GM10248 (cell line): ENCODE data around the gene CD300LD.

ENCODE experiments used
- CTCF ChIA-PET: fragments of 300-600 bp; sonication (Branson Sonifier 250); formaldehyde crosslinking; extraction: SDS; loops from one replicate; lab custom pipeline; 2021; ENCODE audit warnings: antibody characterized with exemption; lab: Yijun Ruan, JAX
- POLR2A ChIA-PET: fragments of 350-650 bp; sonication (Branson Sonifier 250); formaldehyde crosslinking; extraction: SDS; loops from one replicate; lab custom pipeline; 2020; ENCODE audit warnings: antibody characterized with exemption; lab: Yijun Ruan, JAX
- DNase-seq: peaks from one replicate; pipeline ENCODE4 v3.0.0; 2012; ENCODE audit errors: extremely low spot score
- CTCF ChIP-seq: IDR thresholded peaks from 2 replicates; pipeline ENCODE4 v1.5.1; 2012; ENCODE audit warnings: mild to moderate bottlenecking, low read depth; ENCODE audit errors: extremely low read depth, missing control alignments, control extremely low read depth

The CD300LD gene

GRCh38 chr17:74541176-74542111, 50.6 kb downstream of the CD300LD start:
- TF ChIP-seq CTCF = no peak
- ChIA-PET CTCF (no interaction called here), POLR2A (no interaction called here)
- DNase-seq = no peak

GRCh38 chr17:74539281-74539820, 52.7 kb downstream of the CD300LD start:
- POLR2A ChIA-PET = no interaction called here
- TF ChIP-seq CTCF = no peak
- CTCF ChIA-PET = no interaction called here
- no peak for DNase-seq

DNA sequence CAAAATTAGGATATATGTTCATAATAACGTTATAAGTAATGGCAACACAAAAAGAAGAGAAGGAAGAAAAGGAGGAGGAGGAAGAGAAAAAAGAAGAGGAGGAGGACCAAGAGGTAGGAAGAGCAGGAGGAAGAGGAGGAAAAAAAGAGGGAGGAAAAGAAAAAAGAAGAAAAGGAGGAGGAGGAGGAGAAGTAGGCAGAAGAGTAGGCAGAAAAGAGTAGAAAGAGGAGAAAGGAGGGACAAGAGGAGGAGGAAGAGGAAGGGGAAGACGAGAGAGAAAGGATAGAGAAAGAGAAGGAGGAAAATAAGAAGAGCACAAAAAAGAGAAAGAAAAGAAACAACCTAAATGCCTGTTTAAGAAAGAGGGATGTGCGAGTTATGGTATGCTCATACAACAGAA, 55.2 kb downstream of the CD300LD start:
- CTCF ChIA-PET = interaction anchor here (2.5 kb wide), 1 partner anchor 29 kb away, joined by 5 read pairs; no protein-coding TSS in a partner anchor
- POLR2A ChIA-PET = no interaction called here
- no peak for DNase-seq
- no peak for TF ChIP-seq CTCF

- peak; percentile 16 for DNase-seq
- CTCF ChIA-PET = interaction anchor here (0.8 to 7.7 kb wide), 32 partner anchors 12 to 236 kb away, joined by 3 to 68 read pairs (median 3); partner anchors contain the start of genes CD300C and GPR142
- TF ChIP-seq CTCF = no peak
- POLR2A ChIA-PET = no interaction called here
Measured at GRCh38 chr17:74532115-74532514, 60.0 kb downstream of the CD300LD start.

- peak; percentile 45 for DNase-seq
- ChIA-PET CTCF (interaction anchor here (1.0 to 7.7 kb wide), 13 partner anchors 11 to 235 kb away, joined by 3 to 68 read pairs (median 3); partner anchors contain the start of gene GPR142), POLR2A (no interaction called here)
- no peak for TF ChIP-seq CTCF
Measured at GRCh38 chr17:74531231-74531761, 60.8 kb downstream of the CD300LD start, which contains the start of gene CD300LB. Gene CD300LB (minus strand): TSS chr17:74531475. CDS start chr17:74531350, 125 bp downstream.

DNA sequence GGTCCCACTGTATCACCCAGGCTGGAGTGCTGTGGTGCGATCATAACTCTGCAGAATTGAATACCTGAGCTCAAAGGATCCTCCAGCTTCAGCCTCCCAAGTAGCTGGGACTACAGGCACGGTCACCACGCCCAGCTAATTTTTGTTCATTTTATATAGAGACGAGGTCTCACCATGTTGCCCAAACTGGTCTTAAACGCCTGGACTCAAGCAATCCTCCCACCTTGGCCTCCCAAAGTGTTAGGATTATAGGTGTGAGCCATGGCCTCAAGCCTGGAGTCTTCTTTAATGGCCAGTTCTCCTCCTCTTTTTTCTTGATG, 61.3 kb downstream of the CD300LD start:
- ChIA-PET CTCF (interaction anchor here (1.2 to 7.7 kb wide), 7 partner anchors 10 to 163 kb away, joined by 3 to 68 read pairs (median 4); partner anchors contain the start of gene GPR142), POLR2A (no interaction called here)
- no peak for TF ChIP-seq CTCF
- no peak for DNase-seq
